ENCODE measurements around the gene AANAT.

DNA sequence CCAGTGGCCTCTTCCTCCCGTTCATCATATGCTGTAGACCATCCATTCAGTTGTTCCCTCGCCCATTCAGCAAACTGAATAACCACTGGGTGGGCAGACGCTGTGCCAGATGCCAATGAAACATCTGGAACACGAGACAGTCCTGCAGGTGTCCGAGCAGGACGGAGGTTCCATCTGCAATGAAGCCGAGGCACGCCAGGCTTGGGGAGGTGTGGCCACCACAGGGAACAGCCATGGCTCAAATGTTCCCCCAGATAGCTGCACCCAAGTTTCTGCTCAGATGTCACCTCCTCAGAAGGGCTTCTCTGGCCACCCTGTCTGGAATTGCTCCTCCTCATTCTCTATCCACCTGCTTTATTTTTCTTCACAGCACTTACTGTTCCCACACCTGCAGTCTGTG lies 45.0 kb upstream of the AANAT start:
- TF ChIP-seq, protein P1, sequence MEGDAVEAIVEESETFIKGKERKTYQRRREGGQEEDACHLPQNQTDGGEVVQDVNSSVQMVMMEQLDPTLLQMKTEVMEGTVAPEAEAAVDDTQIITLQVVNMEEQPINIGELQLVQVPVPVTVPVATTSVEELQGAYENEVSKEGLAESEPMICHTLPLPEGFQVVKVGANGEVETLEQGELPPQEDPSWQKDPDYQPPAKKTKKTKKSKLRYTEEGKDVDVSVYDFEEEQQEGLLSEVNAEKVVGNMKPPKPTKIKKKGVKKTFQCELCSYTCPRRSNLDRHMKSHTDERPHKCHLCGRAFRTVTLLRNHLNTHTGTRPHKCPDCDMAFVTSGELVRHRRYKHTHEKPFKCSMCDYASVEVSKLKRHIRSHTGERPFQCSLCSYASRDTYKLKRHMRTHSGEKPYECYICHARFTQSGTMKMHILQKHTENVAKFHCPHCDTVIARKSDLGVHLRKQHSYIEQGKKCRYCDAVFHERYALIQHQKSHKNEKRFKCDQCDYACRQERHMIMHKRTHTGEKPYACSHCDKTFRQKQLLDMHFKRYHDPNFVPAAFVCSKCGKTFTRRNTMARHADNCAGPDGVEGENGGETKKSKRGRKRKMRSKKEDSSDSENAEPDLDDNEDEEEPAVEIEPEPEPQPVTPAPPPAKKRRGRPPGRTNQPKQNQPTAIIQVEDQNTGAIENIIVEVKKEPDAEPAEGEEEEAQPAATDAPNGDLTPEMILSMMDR (conservative IDR thresholded peaks at IDR 0.05; ENCODE audit: low read length) = no peak
- no peak for TF ChIP-seq EZH2phosphoT487 (IDR thresholded peaks at IDR 0.05; ENCODE audit: borderline replicate concordance)
